ENCODE results near the gene CD300A.

The CD300A gene

DNA sequence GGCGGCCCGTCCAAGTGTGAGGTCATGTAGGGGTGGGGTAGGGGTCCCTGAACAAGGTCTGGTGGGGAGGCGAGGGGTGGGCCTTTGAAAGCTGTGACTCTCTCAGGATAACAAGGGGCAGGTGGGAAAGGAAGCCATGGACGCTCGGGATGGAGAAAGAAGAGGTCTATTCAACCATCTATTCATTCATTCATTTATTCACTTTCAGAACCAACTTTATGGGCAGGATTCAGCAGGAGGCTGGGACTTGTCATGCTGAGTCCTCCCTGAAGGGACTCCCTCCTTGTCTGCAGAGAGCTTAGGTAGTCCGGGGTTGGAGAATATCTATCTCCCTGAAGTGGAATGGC, 8.6 kb upstream of the CD300A start:
- no peak for TF ChIP-seq EZH2phosphoT487 (IDR thresholded peaks at IDR 0.05; ENCODE audit: borderline replicate concordance, low read length)
- TF ChIP-seq, protein P1, sequence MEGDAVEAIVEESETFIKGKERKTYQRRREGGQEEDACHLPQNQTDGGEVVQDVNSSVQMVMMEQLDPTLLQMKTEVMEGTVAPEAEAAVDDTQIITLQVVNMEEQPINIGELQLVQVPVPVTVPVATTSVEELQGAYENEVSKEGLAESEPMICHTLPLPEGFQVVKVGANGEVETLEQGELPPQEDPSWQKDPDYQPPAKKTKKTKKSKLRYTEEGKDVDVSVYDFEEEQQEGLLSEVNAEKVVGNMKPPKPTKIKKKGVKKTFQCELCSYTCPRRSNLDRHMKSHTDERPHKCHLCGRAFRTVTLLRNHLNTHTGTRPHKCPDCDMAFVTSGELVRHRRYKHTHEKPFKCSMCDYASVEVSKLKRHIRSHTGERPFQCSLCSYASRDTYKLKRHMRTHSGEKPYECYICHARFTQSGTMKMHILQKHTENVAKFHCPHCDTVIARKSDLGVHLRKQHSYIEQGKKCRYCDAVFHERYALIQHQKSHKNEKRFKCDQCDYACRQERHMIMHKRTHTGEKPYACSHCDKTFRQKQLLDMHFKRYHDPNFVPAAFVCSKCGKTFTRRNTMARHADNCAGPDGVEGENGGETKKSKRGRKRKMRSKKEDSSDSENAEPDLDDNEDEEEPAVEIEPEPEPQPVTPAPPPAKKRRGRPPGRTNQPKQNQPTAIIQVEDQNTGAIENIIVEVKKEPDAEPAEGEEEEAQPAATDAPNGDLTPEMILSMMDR (IDR thresholded peaks at IDR 0.05; ENCODE audit: low read depth, low read length, poor library complexity, severe bottlenecking) = peak; percentile 38
- H3K9me2 ChIP-seq (replicated peaks; ENCODE audit: control insufficient read depth, low read length) = no peaks in the 10 kb centered on the region
- no peaks in the 10 kb centered on the region for H3K79me2 ChIP-seq (ENCODE audit: control insufficient read depth, low read length)
- H3K4me3 ChIP-seq (ENCODE audit: low read length) = no peak overlapping the region
- H3K27ac ChIP-seq (ENCODE audit: low read depth, low read length) = no peak overlapping the region
- H4K20me1 ChIP-seq (ENCODE audit: control insufficient read depth, insufficient read depth, low read depth, low read length) = no peaks in the 10 kb centered on the region
- H3K27me3 ChIP-seq (ENCODE audit: control insufficient read depth, low read length) = no peaks in the 10 kb centered on the region
- H3K4me1 ChIP-seq (ENCODE audit: control insufficient read depth, low read length) = no peaks in the 10 kb centered on the region; the same call in 1 of the 2 replicates
- H3K36me3 ChIP-seq (ENCODE audit: control insufficient read depth, low read length) = no peaks in the 10 kb centered on the region
- H3K9me3 ChIP-seq (ENCODE audit: control insufficient read depth, insufficient read depth, low read length) = no peaks in the 10 kb centered on the region
- no peaks in the 10 kb centered on the region for H3F3A ChIP-seq (ENCODE audit: control insufficient read depth, insufficient read depth)
- no peak overlapping the region for H3K4me2 ChIP-seq (ENCODE audit: low read length)

DNA sequence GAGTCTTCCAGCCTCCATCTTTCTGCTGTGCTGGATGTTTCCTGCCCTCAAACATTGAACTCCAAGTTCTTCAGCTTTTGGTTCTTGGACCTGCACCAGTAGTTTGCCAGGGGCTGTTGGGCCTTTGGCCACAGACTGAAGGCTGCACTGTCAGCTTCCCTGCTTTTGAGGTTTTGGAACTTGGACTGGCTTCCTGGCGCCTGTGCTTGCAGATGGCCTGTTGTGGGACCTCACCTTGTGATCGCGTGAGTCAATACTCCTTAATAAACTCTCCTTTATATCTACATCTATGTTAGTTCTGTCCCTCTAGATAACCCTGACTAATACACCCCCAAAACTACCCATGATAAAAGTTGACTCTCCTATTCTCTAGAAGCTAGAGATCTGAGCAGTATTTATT, 7.6 kb upstream of the CD300A start:
- Histone ChIP-seq H3F3A (ENCODE audit: control insufficient read depth, insufficient read depth) (no peaks in the 10 kb centered on the region), H3K4me1 (ENCODE audit: control insufficient read depth, low read length) (peaks cover 4% of the 10 kb centered on the region), H3K27ac (ENCODE audit: low read depth, low read length) (no peak overlapping the region), H3K4me2 (ENCODE audit: low read length) (no peak overlapping the region), H3K9me2 (replicated peaks; ENCODE audit: control insufficient read depth, low read length) (no peaks in the 10 kb centered on the region), H3K79me2 (ENCODE audit: control insufficient read depth, low read length) (no peaks in the 10 kb centered on the region), H3K36me3 (ENCODE audit: control insufficient read depth, low read length) (no peaks in the 10 kb centered on the region), H3K4me3 (ENCODE audit: low read length) (no peak overlapping the region), H3K27me3 (ENCODE audit: control insufficient read depth, low read length) (no peaks in the 10 kb centered on the region), H4K20me1 (ENCODE audit: control insufficient read depth, insufficient read depth, low read depth, low read length) (no peaks in the 10 kb centered on the region), H3K9me3 (ENCODE audit: control insufficient read depth, insufficient read depth, low read length) (no peaks in the 10 kb centered on the region)
- TF ChIP-seq EZH2phosphoT487 (IDR thresholded peaks at IDR 0.05; ENCODE audit: borderline replicate concordance, low read length) = no peak
- TF ChIP-seq, protein P1 (IDR thresholded peaks at IDR 0.05; ENCODE audit: low read depth, low read length, poor library complexity, severe bottlenecking) = no peak

DNA sequence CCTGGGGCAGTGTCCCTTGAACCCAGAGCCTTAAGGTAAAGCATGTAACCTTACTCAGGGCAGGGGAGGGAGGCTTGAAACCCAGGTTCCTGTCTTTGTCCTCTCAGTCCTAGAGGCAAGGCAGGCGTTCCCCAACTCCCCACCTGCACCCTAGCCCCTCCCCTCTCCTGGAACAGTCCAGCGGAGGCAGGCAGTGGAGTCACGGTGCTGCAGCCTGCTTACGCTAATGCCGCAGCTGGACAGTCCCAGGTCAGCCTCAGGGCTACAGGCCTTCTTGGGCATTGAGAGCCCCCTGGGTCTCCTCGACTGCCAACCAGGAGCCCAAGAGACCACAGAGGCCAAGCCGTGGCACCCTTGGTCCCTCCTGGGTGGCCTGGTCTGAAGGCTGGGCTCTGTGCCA, 6.8 kb upstream of the CD300A start:
- Histone ChIP-seq H3K79me2 (ENCODE audit: control insufficient read depth, low read length) (no peaks in the 10 kb centered on the region), H3K36me3 (ENCODE audit: control insufficient read depth, low read length) (no peaks in the 10 kb centered on the region), H3F3A (ENCODE audit: control insufficient read depth, insufficient read depth) (no peaks in the 10 kb centered on the region), H4K20me1 (ENCODE audit: control insufficient read depth, insufficient read depth, low read depth, low read length) (no peaks in the 10 kb centered on the region), H3K9me3 (ENCODE audit: control insufficient read depth, insufficient read depth, low read length) (no peaks in the 10 kb centered on the region), H3K4me2 (ENCODE audit: low read length) (no peak overlapping the region), H3K27me3 (ENCODE audit: control insufficient read depth, low read length) (no peaks in the 10 kb centered on the region), H3K4me3 (ENCODE audit: low read length) (no peak overlapping the region), H3K27ac (ENCODE audit: low read depth, low read length) (no peak overlapping the region), H3K4me1 (ENCODE audit: control insufficient read depth, low read length) (peaks cover 4% of the 10 kb centered on the region), H3K9me2 (replicated peaks; ENCODE audit: control insufficient read depth, low read length) (no peaks in the 10 kb centered on the region)
- TF ChIP-seq, protein P1 (IDR thresholded peaks at IDR 0.05; ENCODE audit: low read depth, low read length, poor library complexity, severe bottlenecking) = no peak
- TF ChIP-seq EZH2phosphoT487 (IDR thresholded peaks at IDR 0.05; ENCODE audit: borderline replicate concordance, low read length) = no peak

DNA sequence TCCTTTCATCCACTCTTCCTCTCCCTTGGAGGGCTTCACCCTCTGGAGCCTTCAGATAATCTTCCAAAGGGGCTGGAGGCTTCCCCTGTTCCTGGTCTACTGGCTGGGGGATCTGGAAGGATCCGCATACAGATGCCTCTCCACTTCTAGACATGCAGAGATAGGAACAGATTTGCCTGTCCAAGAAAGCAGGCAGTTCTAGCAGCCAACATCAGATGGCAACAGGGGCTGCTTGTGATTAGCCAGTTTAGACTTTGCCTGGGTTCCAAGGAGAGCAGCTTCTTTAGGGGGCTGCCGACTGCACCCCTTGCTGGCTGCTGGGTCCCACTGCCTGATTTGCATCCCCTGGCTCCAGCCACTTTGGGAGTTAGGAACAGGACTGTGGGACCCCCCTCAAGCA, 6.2 kb upstream of the CD300A start:
- Histone ChIP-seq H3K9me3 (ENCODE audit: control insufficient read depth, insufficient read depth, low read length) (no peaks in the 10 kb centered on the region), H3K27me3 (ENCODE audit: control insufficient read depth, low read length) (no peaks in the 10 kb centered on the region), H3K9me2 (replicated peaks; ENCODE audit: control insufficient read depth, low read length) (no peaks in the 10 kb centered on the region), H3K27ac (ENCODE audit: low read depth, low read length) (no peak overlapping the region), H3K4me2 (ENCODE audit: low read length) (no peak overlapping the region), H3F3A (ENCODE audit: control insufficient read depth, insufficient read depth) (no peaks in the 10 kb centered on the region), H4K20me1 (ENCODE audit: control insufficient read depth, insufficient read depth, low read depth, low read length) (no peaks in the 10 kb centered on the region), H3K4me1 (ENCODE audit: control insufficient read depth, low read length) (peaks cover 4% of the 10 kb centered on the region), H3K36me3 (ENCODE audit: control insufficient read depth, low read length) (no peaks in the 10 kb centered on the region), H3K4me3 (ENCODE audit: low read length) (no peak overlapping the region), H3K79me2 (ENCODE audit: control insufficient read depth, low read length) (no peaks in the 10 kb centered on the region)
- TF ChIP-seq EZH2phosphoT487 (IDR thresholded peaks at IDR 0.05; ENCODE audit: borderline replicate concordance, low read length) = no peak
- TF ChIP-seq, protein P1 (IDR thresholded peaks at IDR 0.05; ENCODE audit: low read depth, low read length, poor library complexity, severe bottlenecking) = no peak

All from DOHH2 (cell line).